ENCODE data around the gene CCDC88B. TPM values are rescaled to one million over a fixed set of nuclear protein-coding genes. Genes with fewer than 3 reads are reported as not detected.

The CCDC88B gene
- total and polyA plus RNA-seq, 9 of the 15 experiments (the other 6 are each of a cell fraction or from before 2014, with no cell fraction given), result 0.13 to 18.1 (median 7.9) TPM

- no peaks in the 10 kb centered on the region for H4K20me1 ChIP-seq (replicated peaks; ENCODE audit: control insufficient read depth, insufficient read depth, low read length)
- no peak overlapping the region for H3K4me3 ChIP-seq
- H3K9me3 ChIP-seq (replicated peaks; ENCODE audit: control insufficient read depth, insufficient read depth, low read depth, low read length), result no peaks in the 10 kb centered on the region; the same call in 1 of the 2 replicates
- H3K4me1 ChIP-seq (replicated peaks in 1 of 2; ENCODE audit: control insufficient read depth in 2 of 2, insufficient read depth in 2 of 2, low read length in 2 of 2), result peaks cover 0 to 26% of the 10 kb centered on the region in 2 experiments; a peak in 2 of 5 replicates
- in situ Hi-C loops (cut with MboI) (no loop called here), intact Hi-C loops (cut with micrococcal nuclease) (no loop called here)
- no peaks in the 10 kb centered on the region for H3K9me1 ChIP-seq (ENCODE audit: control insufficient read depth, insufficient read depth, low read length)
- POLR2A ChIA-PET, result interaction anchor here (1.6 kb wide), 1 partner anchor 13 kb away, joined by 5 read pairs; no protein-coding TSS in a partner anchor
- WGBS (ENCODE audit: insufficient coverage, low coverage, missing lambda C conversion rate), result 97% methylated on average over 23 of the region's 82 CpGs
- CTCF ChIA-PET (ENCODE audit: low intra/inter-chr PET ratio), result no interaction called here
- no peak overlapping the region for H3K27ac ChIP-seq (ENCODE audit: extremely low read depth, low read depth, low read length)
- no peaks in the 10 kb centered on the region for H3K27me3 ChIP-seq (ENCODE audit: control insufficient read depth in 2 of 2, insufficient read depth in 2 of 2, low read length in 2 of 2)
- DNase-seq (ENCODE audit: extremely low read depth in 1 of 4, low spot score in 3 of 4), result no peak
- no TSS peak for BruUV-seq (replicated peaks)
- no peak overlapping the region for H2AFZ ChIP-seq (ENCODE audit: low read depth, low read length)
- H3K36me3 ChIP-seq (ENCODE audit: control insufficient read depth, insufficient read depth, low read length), result peaks cover 47% of the 10 kb centered on the region; the same call in 2 of the 3 replicates
- no peak for FAIRE-seq
- ATAC-seq, result no peak
- H3K79me2 ChIP-seq (ENCODE audit: control insufficient read depth, insufficient read depth, low read length), result no peaks in the 10 kb centered on the region
- H3K9ac ChIP-seq (ENCODE audit: insufficient read depth in 1 of 2, low read depth in 2 of 2, low read length in 2 of 2), result no peak overlapping the region; a peak in 1 of 4 replicates
- no peak overlapping the region for H3K4me2 ChIP-seq (ENCODE audit: insufficient read depth, low read length)
- TF ChIP-seq GTF2E2 (tag; IDR thresholded peaks at IDR 0.05) (no peak), TCF3 (CRISPR knock-in tag; IDR thresholded peaks at IDR 0.05) (no peak), CTCF (IDR thresholded peaks at IDR 0.05 in 2 of 3, conservative IDR thresholded peaks at IDR 0.05 in 1 of 3; ENCODE audit: insufficient read depth in 2 of 3, low read depth in 1 of 3, low read length in 3 of 3) (0 out of 6 replicates have a peak, but pooled peaks of 2 of the 3 experiments have one; percentile 1 to 6), NELFE (IDR thresholded peaks at IDR 0.05; ENCODE audit: insufficient read depth, insufficient read length) (no peak), BRCA1 (IDR thresholded peaks at IDR 0.05) (no peak), BRCA1 (CRISPR knock-in tag; IDR thresholded peaks at IDR 0.05) (no peak), CHD4 (IDR thresholded peaks at IDR 0.05; ENCODE audit: insufficient read depth, insufficient replicate concordance, low read depth, low read length, poor library complexity, severe bottlenecking) (no peak), RREB1 (CRISPR knock-in tag; IDR thresholded peaks at IDR 0.05) (no peak), XRCC4 (IDR thresholded peaks at IDR 0.05; ENCODE audit: extremely low read depth, insufficient read depth, insufficient read length) (no peak), SMARCB1 (IDR thresholded peaks at IDR 0.05; ENCODE audit: insufficient read length, low read depth) (no peak)
Observed at GRCh38 chr11:64369440-64370421, 29.7 kb downstream of the CCDC88B start.
